HepG2 (cell line): ENCODE data around the gene EMB. TPM values are rescaled to one million over a fixed set of nuclear protein-coding genes. Genes with fewer than 3 reads are reported as not detected.

ENCODE experiments used
- ATAC-seq: fragments of 200-7000 bp; cut with Tn5 transposase; 3 replicates; pipeline ENCODE4 v1.9.1; 2020; ENCODE audit warnings: mild to moderate bottlenecking, moderate library complexity
- BruUV-seq: library from RNA; stranded (reverse); fragments of 400-500 nt; replicated peaks from 2 replicates; lab custom pipeline; 2021; lab: Mats Ljungman, UMichigan
- CTCF ChIA-PET: fragments of 300-600 bp; formaldehyde crosslinking; extraction: SDS; loops from one replicate; lab custom pipeline; 2021; ENCODE audit warnings: low total read pairs, inconsistent platforms, low intra/inter-chr PET ratio; lab: Yijun Ruan, JAX
- POLR2A ChIA-PET: fragments of 350-600 bp; sonication (Branson Sonifier 250); formaldehyde crosslinking; loops from one replicate; lab custom pipeline; 2020; ENCODE audit warnings: antibody characterized with exemption, inconsistent platforms; lab: Yijun Ruan, JAX
- DNase-seq: peaks from one replicate; pipeline ENCODE4 v3.0.0-alpha.2; 2015; ENCODE audit warnings: low spot score
- FAIRE-seq: peaks from 3 replicates; lab custom pipeline; 2011; peaks lifted over from hg19 to GRCh38; lab: Jason Lieb, UNC
- H2AFZ ChIP-seq: one replicate; pipeline ENCODE4 v1.6.1; 2011; ENCODE audit warnings: low read length, inconsistent platforms
- H3K27ac ChIP-seq: fragments of 300-600 bp; 3 replicates; pipeline ENCODE4 v1.8.0; 2011; ENCODE audit warnings: mixed run types, mild to moderate bottlenecking, mixed read lengths, low read length, inconsistent platforms; ENCODE audit not compliant: insufficient read depth; ENCODE audit errors: extremely low read length
- H3K27me3 ChIP-seq, 2 experiments: fragments of 200-600 bp in 1 of 2; 2 replicates in 1 of 2; 3 replicates in 1 of 2; pipeline versions ENCODE4 v1.6.0 to v1.8.0; 2011; ENCODE audit warnings: low read length in 2 of 2, mild to moderate bottlenecking in 2 of 2, moderate library complexity in 2 of 2, inconsistent platforms in 1 of 2; ENCODE audit not compliant: insufficient read depth in 2 of 2, control insufficient read depth in 1 of 2
- H3K36me3 ChIP-seq, 2 experiments: fragments of 200-600 bp in 1 of 2; replicated peaks in 1 of 2; 2 replicates in 1 of 2; 3 replicates in 1 of 2; pipeline versions ENCODE4 v1.5.1 to v1.8.0; 2011; ENCODE audit warnings: low read length in 2 of 2, inconsistent platforms in 1 of 2; ENCODE audit not compliant: insufficient read depth in 2 of 2, control insufficient read depth in 1 of 2
- H3K4me1 ChIP-seq: 2 replicates; pipeline ENCODE4 v1.5.1; 2012; ENCODE audit warnings: low read length, inconsistent platforms; ENCODE audit not compliant: insufficient read depth
- H3K4me2 ChIP-seq: 2 replicates; pipeline ENCODE4 v1.6.0; 2011; ENCODE audit warnings: low read depth, low read length, inconsistent platforms
- H3K4me3 ChIP-seq, 3 experiments: fragments of 200-600 bp in 1 of 3; sonication (generic), shearing (Covaris generic) in 1 of 3; replicated peaks in 1 of 3; 2 replicates each; pipeline ENCODE4 v1.5.1; 2011 to 2016; ENCODE audit warnings: low read length in 3 of 3, inconsistent platforms in 2 of 3, low read depth in 2 of 3, mild to moderate bottlenecking in 2 of 3, control low read depth in 1 of 3, mixed read lengths in 1 of 3; ENCODE audit not compliant: insufficient read depth in 1 of 3
- H3K79me2 ChIP-seq: one replicate; pipeline ENCODE4 v1.6.1; 2011; ENCODE audit warnings: low read length, inconsistent platforms; ENCODE audit not compliant: insufficient read depth
- H3K9ac ChIP-seq: 2 replicates; pipeline ENCODE4 v1.6.0; 2011; ENCODE audit warnings: mild to moderate bottlenecking, low read depth, low read length, inconsistent platforms; ENCODE audit not compliant: insufficient read depth
- H3K9me3 ChIP-seq: 2 replicates; pipeline ENCODE4 v1.5.1; 2012; ENCODE audit warnings: mild to moderate bottlenecking, low read length
- H4K20me1 ChIP-seq: 2 replicates; pipeline ENCODE4 v1.6.0; 2011; ENCODE audit warnings: inconsistent platforms, mild to moderate bottlenecking, low read length, moderate library complexity; ENCODE audit not compliant: insufficient read depth
- HNF4G ChIP-seq, 2 experiments: sonication (generic) in 1 of 2; formaldehyde crosslinking in 1 of 2; IDR thresholded peaks; 2 replicates each; pipeline versions ENCODE4 v1.4.0 to v1.6.1; 2011 to 2020; ENCODE audit warnings: borderline replicate concordance in 2 of 2, low read depth in 2 of 2, mild to moderate bottlenecking in 2 of 2, low read length in 1 of 2, missing genetic modification reagents in 1 of 2, moderate library complexity in 1 of 2
- JUND ChIP-seq: sonication (generic); formaldehyde crosslinking; IDR thresholded peaks from 2 replicates; pipeline ENCODE4 v1.8.0; 2022; ENCODE audit warnings: mild to moderate bottlenecking, missing genetic modification reagents
- KLF12 ChIP-seq: sonication (generic); formaldehyde crosslinking; IDR thresholded peaks from 2 replicates; pipeline ENCODE4 v1.4.0; 2020; ENCODE audit warnings: missing genetic modification reagents, borderline replicate concordance
- MBD4 ChIP-seq: IDR thresholded peaks from 2 replicates; pipeline ENCODE4 v1.6.1; 2012; ENCODE audit warnings: low read length, inconsistent platforms, borderline replicate concordance
- MIER2 ChIP-seq: IDR thresholded peaks from 2 replicates; pipeline ENCODE4 v1.6.1; 2016; ENCODE audit warnings: missing biosample characterization, missing genetic modification reagents
- MTA1 ChIP-seq: sonication (generic); formaldehyde crosslinking; IDR thresholded peaks from 2 replicates; pipeline ENCODE4 v1.4.0; 2020; ENCODE audit warnings: missing genetic modification reagents, mild to moderate bottlenecking, borderline replicate concordance
- NR3C1 ChIP-seq: sonication (generic); formaldehyde crosslinking; IDR thresholded peaks from 2 replicates; pipeline ENCODE4 v1.4.0; 2020; ENCODE audit warnings: missing genetic modification reagents
- RBM22 ChIP-seq: fragments of 200-400 bp; formaldehyde crosslinking; optimal IDR thresholded peaks from 2 replicates; pipeline ENCODE3; 2017; ENCODE audit warnings: mild to moderate bottlenecking, low read length, moderate library complexity
- ZNF674 ChIP-seq: sonication (generic); formaldehyde crosslinking; IDR thresholded peaks from 2 replicates; pipeline ENCODE4 v1.5.0; 2020; ENCODE audit warnings: low read depth, mild to moderate bottlenecking, missing genetic modification reagents
- WGBS: methylation state at CpG from one replicate; pipeline ENCODE4 v1.1.6; 2017; ENCODE audit warnings: low lambda C conversion rate; 5-methylcytosine and 5-hydroxymethylcytosine counted together
- in situ Hi-C: cut with HindIII; loops from 2 replicates; pipeline ENCODE4 v1.10.0; 2017; ENCODE audit warnings: low pct_unique_long_range_greater_than_20kb; ENCODE audit not compliant: extremely low pct_ligation_motif_present
- intact Hi-C: fragments of 100-400 bp; cut with micrococcal nuclease; formaldehyde crosslinking; loops from one replicate; pipeline ENCODE4 v1.10.0; 2022; ENCODE audit not compliant: unreplicated experiment
- polyA plus RNA-seq, 8 experiments: library from polyadenylated mRNA; depleted of rRNA in 3 of 8; stranded (reverse) in 7 of 8; unstranded in 1 of 8; fragments of >200 nt; fragmentation: Illumina TruSeq in 4 of 8; extraction: Trizol in 4 of 8; gene quantifications; 2 replicates each; pipeline versions ENCODE4 v1.2.1 to v1.2.3, GENCODE V29; 2011 to 2016; ENCODE audit warnings: low read depth in 4 of 8, missing spikeins in 1 of 8, mixed read lengths in 1 of 8; ENCODE audit not compliant: insufficient read depth in 1 of 8
- total RNA-seq, 5 experiments: library from RNA; depleted of rRNA; stranded (reverse); fragments of >200 nt; fragmentation: Illumina TruSeq; extraction: Trizol; gene quantifications; 2 replicates each; pipeline ENCODE4 v1.2.3, GENCODE V29; 2016; ENCODE audit warnings: low read depth in 1 of 5
- TF ChIP-seq, protein P1 (sequence below): sonication (generic); formaldehyde crosslinking; conservative IDR thresholded peaks from 2 replicates; pipeline ENCODE4 v1.8.0; 2022; ENCODE audit warnings: low read depth, missing genetic modification reagents
- TF ChIP-seq, protein P2 (sequence below): sonication (generic); formaldehyde crosslinking; IDR thresholded peaks from 2 replicates; pipeline ENCODE4 v1.5.0; 2020; ENCODE audit warnings: missing genetic modification reagents
- TF ChIP-seq, protein P3 (sequence below): IDR thresholded peaks from 2 replicates; pipeline ENCODE4 v1.6.1; 2016; ENCODE audit warnings: missing genetic modification reagents, missing compliant biosample characterization

EMB gene
- total and polyA plus RNA-seq, 2 of the 13 experiments (the other 11 are each of a cell fraction or from before 2014, with no cell fraction given) = 0.01 TPM; not detected in 1

DNA sequence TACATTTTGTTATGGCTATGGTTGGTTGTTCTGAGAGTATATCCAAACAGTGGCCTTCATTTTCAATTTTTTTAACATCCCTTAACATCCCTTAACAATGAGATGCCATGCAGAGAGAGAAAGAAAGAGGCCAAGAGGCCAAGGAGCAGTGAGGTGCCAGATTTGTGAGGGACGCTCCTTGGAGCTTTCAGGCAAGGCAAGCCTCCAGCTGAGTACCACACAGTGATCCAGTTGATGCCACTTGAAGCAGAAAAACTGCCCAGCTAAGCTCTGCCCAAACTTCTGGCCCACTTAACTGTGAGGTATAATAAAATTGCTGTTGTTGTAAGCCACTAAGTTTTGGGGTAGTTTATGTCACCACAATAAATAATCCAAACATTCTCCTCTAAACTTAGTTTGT is 22.6 kb upstream of the EMB start:
- no peaks in the 10 kb centered on the region for H4K20me1 ChIP-seq
- no peak for TF ChIP-seq ZNF674 (CRISPR knock-in tag)
- no peak for TF ChIP-seq JUND (CRISPR knock-in tag)
- TF ChIP-seq, protein P1, sequence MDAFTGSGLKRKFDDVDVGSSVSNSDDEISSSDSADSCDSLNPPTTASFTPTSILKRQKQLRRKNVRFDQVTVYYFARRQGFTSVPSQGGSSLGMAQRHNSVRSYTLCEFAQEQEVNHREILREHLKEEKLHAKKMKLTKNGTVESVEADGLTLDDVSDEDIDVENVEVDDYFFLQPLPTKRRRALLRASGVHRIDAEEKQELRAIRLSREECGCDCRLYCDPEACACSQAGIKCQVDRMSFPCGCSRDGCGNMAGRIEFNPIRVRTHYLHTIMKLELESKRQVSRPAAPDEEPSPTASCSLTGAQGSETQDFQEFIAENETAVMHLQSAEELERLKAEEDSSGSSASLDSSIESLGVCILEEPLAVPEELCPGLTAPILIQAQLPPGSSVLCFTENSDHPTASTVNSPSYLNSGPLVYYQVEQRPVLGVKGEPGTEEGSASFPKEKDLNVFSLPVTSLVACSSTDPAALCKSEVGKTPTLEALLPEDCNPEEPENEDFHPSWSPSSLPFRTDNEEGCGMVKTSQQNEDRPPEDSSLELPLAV (CRISPR knock-in tag) = no peak
- no peak for TF ChIP-seq RBM22
- TF ChIP-seq HNF4G (IDR thresholded peaks at IDR 0.05; ENCODE audit: borderline replicate concordance, low read depth, low read length) = no peak
- TF ChIP-seq HNF4G (CRISPR knock-in tag; IDR thresholded peaks at IDR 0.05; ENCODE audit: borderline replicate concordance, low read depth) = no peak
- TF ChIP-seq, protein P2, sequence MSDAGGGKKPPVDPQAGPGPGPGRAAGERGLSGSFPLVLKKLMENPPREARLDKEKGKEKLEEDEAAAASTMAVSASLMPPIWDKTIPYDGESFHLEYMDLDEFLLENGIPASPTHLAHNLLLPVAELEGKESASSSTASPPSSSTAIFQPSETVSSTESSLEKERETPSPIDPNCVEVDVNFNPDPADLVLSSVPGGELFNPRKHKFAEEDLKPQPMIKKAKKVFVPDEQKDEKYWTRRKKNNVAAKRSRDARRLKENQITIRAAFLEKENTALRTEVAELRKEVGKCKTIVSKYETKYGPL (CRISPR knock-in tag) = no peak
- no peak for TF ChIP-seq KLF12 (CRISPR knock-in tag)
- TF ChIP-seq, protein P3, sequence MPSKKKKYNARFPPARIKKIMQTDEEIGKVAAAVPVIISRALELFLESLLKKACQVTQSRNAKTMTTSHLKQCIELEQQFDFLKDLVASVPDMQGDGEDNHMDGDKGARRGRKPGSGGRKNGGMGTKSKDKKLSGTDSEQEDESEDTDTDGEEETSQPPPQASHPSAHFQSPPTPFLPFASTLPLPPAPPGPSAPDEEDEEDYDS (CRISPR knock-in tag) = no peak
- no peak for TF ChIP-seq MIER2
- TF ChIP-seq MTA1 = no peak
- TF ChIP-seq MBD4 = no peak
- TF ChIP-seq NR3C1 (CRISPR knock-in tag) = no peak
- TF ChIP-seq, all 625 proteins: peak for 0
- intact Hi-C loops (no loop called here), in situ Hi-C loops (no loop called here)
- WGBS = 7% methylated on average over 1 of the region's 1 CpG
- Histone ChIP-seq H3K9ac (no peak overlapping the region), H2AFZ (no peak overlapping the region), H3K9me3 (peaks cover 40% of the 10 kb centered on the region), H3K4me3 (no peak overlapping the region), H3K27ac (no peak overlapping the region), H3K27me3 (no peaks in the 10 kb centered on the region), H3K4me2 (no peak overlapping the region), H3K4me1 (no peaks in the 10 kb centered on the region), H3K36me3 (no peaks in the 10 kb centered on the region), H3K79me2 (no peaks in the 10 kb centered on the region)
- ATAC-seq = no peak
- no peak for DNase-seq
- FAIRE-seq = no peak
- POLR2A ChIA-PET = no interaction called here
- CTCF ChIA-PET = no interaction called here
- no TSS peak for BruUV-seq
